ENCODE measurements around the gene RNF212B.
"Not testable (repeated sequence)": the region's sequence is repeated elsewhere in the genome, so short reads cannot be mapped to it uniquely, and the experiment has no call there.

RNF212B gene

GRCh38 chr14:23242076-23242475, 4.3 kb downstream of the RNF212B start:
- no peak overlapping the region for H3K4me3 ChIP-seq (ENCODE audit: low read depth, low read length)

GRCh38 chr14:23243066-23243465, 5.3 kb downstream of the RNF212B start:
- no peak overlapping the region for H3K4me3 ChIP-seq (ENCODE audit: low read depth, low read length)

- no peak overlapping the region for H3K4me3 ChIP-seq (ENCODE audit: low read depth, low read length)
Observed at GRCh38 chr14:23245282-23245681, 7.5 kb downstream of the RNF212B start.

- H3K4me3 ChIP-seq (ENCODE audit: low read depth, low read length) = no peak overlapping the region
Observed at GRCh38 chr14:23248601-23249000, 10.9 kb downstream of the RNF212B start.

DNA sequence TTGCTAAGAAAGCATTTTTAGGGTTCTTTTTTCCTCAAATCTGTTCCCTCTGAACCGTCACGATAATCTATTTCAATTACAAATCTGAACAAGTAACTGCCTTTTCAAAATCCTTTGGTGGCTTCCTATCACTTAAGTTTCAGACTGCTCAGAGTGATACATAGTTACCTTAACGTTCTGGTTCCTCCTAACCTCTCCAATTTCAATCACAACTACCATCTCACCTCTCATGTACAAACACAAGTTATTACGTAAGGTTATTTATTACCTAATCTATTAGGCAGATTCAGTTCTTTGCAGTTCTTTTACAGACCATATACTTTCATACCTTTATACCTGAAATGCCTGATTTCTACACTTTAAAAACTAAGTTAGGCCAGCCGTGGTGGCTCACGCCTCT, 12.1 kb downstream of the RNF212B start:
- no peak overlapping the region for H3K4me3 ChIP-seq (ENCODE audit: low read depth, low read length)

GRCh38 chr14:23252006-23252405, 14.3 kb downstream of the RNF212B start:
- no peak overlapping the region for H3K4me3 ChIP-seq (ENCODE audit: low read depth, low read length)

- no peak overlapping the region for H3K4me3 ChIP-seq (ENCODE audit: low read depth, low read length)
Observed at GRCh38 chr14:23252420-23253333, 14.9 kb downstream of the RNF212B start.

DNA sequence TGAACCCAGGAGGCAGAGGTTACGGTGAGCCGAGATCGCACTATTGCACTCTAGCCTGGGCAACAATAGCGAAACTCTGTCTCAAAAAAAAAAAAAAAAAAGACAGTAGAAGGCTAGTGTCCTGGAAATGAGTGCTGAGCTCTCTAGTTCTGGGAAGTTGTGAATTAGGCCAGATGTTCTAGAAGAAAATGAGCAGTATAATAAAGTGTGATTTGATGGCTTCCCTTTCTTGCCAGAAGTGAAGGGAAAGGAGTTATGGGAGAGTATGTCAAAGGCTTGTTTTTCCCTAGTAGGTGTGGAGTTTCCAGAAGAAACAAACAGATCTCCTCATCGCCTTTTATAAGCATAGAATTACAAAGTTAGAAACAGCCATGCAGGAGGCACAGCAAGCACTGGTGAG, 20.5 kb downstream of the RNF212B start:
- H3K4me3 ChIP-seq (ENCODE audit: low read depth, low read length) = no peak overlapping the region

- H3K4me3 ChIP-seq (ENCODE audit: low read depth, low read length) = no peak overlapping the region
Observed at GRCh38 chr14:23259426-23259825, 21.7 kb downstream of the RNF212B start.

- not testable (repeated sequence) for H3K4me3 ChIP-seq (ENCODE audit: low read depth, low read length)
Observed at GRCh38 chr14:23260849-23261248, 23.1 kb downstream of the RNF212B start.

DNA sequence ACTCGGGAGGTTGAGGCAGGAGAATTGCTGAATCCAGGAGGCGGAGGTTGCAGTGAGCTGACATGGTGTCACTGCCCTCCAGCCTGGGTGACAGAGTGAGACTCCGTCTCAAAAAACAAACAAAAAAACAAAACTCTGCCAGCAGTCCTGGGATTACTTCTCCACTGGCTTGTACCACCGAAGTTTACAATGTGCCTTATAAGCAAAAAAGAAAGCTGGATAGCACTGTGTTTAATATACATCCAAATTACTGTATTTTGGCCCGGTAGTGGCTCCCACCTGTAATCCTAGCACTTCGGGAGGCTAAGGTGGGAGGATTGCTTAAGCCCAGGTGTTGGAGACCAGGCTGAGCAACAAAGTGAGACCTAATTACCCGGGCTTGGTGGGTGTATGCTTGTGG, 31.5 kb downstream of the RNF212B start:
- H3K4me3 ChIP-seq (ENCODE audit: low read depth, low read length) = no peak overlapping the region

GRCh38 chr14:23275412-23275811, 37.7 kb downstream of the RNF212B start:
- H3K4me3 ChIP-seq (ENCODE audit: low read depth, low read length) = no peak overlapping the region

- no peak overlapping the region for H3K4me3 ChIP-seq (ENCODE audit: low read depth, low read length)
Observed at GRCh38 chr14:23277189-23277588, 39.5 kb downstream of the RNF212B start.

GRCh38 chr14:23277928-23278327, 40.2 kb downstream of the RNF212B start:
- not testable (repeated sequence) for H3K4me3 ChIP-seq (ENCODE audit: low read depth, low read length)

DNA sequence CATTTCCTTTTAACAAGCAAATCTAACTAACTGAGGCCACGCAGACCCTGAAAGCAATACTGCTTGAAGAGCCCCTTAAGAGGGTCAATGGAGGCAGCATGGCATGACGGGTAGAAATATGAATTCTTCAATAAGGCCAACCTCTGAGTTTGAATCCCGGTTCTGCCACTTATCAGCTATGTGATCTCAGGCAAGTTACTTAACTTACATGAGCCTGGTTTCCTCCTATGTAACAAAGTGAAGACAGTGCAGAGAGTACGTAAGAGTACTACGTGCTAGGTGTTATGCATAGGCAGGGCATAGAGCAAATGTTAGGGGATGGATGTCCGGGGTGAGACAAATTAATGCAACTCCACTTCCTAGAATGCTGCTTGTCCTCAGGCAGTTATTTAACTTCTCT, 43.5 kb downstream of the RNF212B start:
- H3K4me3 ChIP-seq (ENCODE audit: low read depth, low read length) = no peak overlapping the region

DNA sequence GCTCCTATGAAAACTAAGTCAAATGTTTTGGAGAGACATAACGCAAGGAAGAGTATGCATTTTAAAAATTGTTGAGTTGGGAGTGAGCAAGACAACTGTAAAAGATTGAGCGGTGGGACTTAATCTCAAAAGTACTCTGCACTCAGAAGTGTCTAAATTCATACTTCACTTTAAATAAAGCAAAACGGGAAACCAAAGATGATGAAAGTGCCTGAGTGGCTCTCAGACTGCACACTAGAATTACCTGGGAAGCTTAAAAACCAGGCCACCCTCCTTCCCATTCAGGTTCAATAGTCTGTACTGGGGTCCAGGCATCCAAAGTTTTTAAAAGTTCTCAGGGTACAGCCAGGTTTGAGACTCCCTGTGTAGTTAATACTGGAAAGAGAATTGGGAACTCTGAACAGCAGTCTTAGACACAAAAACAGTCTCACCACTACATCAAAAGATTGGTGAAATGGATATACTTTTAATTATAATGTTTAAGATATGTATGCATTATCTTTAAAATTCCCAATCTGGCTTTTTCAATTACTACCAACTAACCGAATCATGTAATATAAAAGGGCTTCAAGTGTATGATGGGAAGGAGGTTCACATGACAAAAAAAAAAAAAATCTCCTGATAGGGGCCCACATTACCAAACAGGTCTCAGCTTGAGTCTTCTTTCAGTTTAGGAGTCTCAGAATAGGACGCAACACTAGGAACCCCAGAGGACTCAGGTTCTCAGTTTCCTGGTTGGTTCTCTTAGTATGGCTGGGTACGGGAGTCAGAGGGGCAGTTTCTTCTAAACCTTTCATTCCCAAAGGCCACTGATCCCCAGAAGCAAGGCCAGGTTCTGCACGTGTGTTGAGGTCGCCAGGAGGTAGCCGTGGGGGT, 47.2 kb downstream of the RNF212B start:
- peak overlapping the region; percentile 67 for H3K4me3 ChIP-seq (ENCODE audit: low read depth, low read length)

DNA sequence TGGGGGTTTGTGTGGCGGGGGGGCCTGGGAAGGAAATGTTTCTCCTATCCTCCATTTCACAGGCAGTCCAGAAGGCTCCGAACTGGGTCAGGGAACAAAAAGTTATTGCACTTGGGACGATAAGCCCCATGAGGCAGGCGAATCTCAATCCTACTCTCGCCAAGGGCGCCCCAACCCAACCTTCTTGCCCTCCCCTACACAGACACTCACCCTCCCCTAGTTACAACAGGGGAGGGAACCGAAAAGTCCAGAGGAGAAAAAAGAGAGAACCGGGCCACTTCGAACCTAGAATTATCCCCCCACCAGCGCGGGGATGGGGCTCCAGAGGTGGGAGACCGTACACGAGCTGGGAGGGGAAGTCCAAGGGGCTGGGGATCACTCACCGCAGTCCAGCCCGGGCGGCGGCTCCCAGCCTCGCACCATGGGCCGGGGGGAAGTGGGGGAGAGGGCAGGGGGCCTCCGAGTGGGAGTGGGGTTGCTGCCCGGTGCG, 47.8 kb downstream of the RNF212B start:
- peak overlapping the region; percentile 67 for H3K4me3 ChIP-seq (ENCODE audit: low read depth, low read length)

DNA sequence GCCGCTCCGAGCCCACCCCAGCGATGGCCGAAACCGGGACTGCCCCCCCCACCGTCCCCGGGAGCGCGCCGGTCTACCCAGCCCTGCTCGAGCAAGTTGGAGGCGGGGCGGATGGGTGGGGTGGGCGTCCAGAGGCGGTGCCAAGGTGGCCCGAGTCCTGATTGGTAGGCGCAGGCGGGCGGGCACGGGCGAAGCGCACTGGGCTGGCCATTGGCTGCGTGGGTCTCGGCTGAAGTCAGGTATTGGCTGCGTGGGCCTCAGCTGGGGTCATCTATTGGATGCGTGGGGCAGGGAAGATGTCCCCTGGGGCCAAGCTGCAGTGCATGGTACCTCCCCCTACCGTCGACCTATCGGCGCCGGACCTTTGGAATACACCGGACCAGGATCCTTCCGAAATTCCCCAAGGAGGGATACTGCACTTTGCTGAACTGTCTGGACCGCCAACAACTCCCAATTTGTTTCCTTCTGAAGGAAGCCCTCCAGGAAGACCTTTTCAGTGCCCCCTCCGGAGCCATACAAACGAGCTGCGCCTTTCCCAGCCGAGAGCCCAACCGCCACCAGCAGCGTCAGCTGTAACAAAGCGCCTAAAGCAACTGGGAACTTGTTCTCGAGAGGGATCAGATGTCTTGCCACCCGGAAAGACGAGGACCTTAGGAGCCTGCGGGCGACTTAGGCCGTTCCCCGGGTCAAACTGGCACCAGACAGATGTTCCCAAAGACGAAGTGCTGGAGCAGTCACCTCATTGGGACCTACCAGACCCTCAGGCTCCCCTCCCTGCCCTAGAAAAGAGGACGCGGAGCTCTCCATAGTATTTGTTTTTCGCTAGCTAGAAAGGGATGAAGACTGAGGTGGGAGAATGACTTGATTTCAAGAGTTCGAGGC, 48.5 kb downstream of the RNF212B start, which contains the start of gene HOMEZ:
HOMEZ (minus strand) TSS at position 113 of the 882 bp plus-strand sequence. CDS start 180 bp downstream, outside the sequence.
- H3K4me3 ChIP-seq (ENCODE audit: low read depth, low read length) = peak within 1 kb of the TSS; percentile 67

- H3K4me3 ChIP-seq (ENCODE audit: low read depth, low read length) = peak overlapping the region; percentile 67
Observed at GRCh38 chr14:23286902-23287479, 49.3 kb downstream of the RNF212B start.

Data from iPS-11a (cell line).